ENCODE measurements around the gene SCAMP3. TPM values are rescaled to one million over a fixed set of nuclear protein-coding genes. Genes with fewer than 3 reads are reported as not detected.

SCAMP3 gene
- total RNA-seq (ENCODE audit: unreplicated experiment), result 54.9 TPM
- long read RNA-seq, transcript SCAMP3-201 (9 exons, 1,446 nt), result major isoform, 21 of 38 reads
- long read RNA-seq, partial matches to known transcripts, result 2 of 38 reads
- long read RNA-seq, other reads (novel, unspliced or antisense), result 12 of 38 reads

DNA sequence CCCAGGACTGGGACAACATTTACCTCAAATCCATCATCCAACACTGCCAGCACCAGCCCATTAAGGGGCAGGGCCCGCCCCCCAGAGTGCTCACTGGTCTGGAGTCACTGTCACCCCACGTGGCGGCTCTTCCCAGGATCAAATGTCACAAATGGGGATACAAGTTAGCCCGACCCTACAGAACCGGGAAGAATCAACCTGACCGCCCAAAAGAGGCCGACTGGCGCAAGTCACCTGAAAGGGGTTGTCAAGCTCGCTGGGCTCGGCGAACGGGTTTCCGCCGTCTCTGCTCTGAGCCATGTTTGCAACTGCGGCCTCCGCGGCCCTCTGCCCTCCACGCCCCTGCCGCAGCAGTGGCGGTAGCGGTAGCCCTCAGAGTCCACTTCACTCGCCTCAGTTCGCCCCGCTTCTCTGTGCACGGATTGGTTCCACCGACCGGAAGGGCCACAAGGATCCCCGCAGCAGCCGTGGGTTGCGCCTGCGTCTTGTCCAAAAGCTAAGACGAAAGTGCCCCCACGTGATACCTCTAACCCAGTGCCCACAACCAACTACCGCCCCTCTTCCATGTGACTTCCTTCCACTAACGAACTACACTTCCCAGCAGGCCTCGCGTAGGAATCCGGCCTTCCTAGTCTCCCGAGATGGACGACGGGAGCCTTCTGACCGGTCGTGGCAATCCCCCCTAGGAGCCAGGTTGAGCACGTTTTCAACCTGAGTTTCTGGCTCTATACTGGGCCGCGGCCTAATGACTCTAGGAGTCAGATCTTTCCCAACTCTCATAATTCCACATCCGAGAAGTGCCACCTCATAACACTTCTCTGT, at the start of gene SCAMP3:
SCAMP3 (minus strand) TSS at position 509 of the 822 bp plus-strand sequence; CDS start at position 300, 209 bp downstream.
- H3K27ac Mint-ChIP-seq (ENCODE audit: unreplicated experiment), result peak within 1 kb of the TSS; percentile 80
- H3K36me3 Mint-ChIP-seq (ENCODE audit: low read depth, unreplicated experiment), result peaks cover 56% of the 10 kb centered on the region
- H3K4me3 Mint-ChIP-seq (ENCODE audit: unreplicated experiment), result peak within 1 kb of the TSS; percentile 95
- H3K27me3 Mint-ChIP-seq (ENCODE audit: unreplicated experiment), result peaks cover 9% of the 10 kb centered on the region
- H3K9me3 Mint-ChIP-seq (ENCODE audit: unreplicated experiment), result no peaks in the 10 kb centered on the region
- peak; percentile 85 for DNase-seq (ENCODE audit: low spot score)
- TF ChIP-seq, protein P1, sequence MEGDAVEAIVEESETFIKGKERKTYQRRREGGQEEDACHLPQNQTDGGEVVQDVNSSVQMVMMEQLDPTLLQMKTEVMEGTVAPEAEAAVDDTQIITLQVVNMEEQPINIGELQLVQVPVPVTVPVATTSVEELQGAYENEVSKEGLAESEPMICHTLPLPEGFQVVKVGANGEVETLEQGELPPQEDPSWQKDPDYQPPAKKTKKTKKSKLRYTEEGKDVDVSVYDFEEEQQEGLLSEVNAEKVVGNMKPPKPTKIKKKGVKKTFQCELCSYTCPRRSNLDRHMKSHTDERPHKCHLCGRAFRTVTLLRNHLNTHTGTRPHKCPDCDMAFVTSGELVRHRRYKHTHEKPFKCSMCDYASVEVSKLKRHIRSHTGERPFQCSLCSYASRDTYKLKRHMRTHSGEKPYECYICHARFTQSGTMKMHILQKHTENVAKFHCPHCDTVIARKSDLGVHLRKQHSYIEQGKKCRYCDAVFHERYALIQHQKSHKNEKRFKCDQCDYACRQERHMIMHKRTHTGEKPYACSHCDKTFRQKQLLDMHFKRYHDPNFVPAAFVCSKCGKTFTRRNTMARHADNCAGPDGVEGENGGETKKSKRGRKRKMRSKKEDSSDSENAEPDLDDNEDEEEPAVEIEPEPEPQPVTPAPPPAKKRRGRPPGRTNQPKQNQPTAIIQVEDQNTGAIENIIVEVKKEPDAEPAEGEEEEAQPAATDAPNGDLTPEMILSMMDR (IDR thresholded peaks at IDR 0.05; ENCODE audit: unreplicated experiment), result no peak
- H3K4me1 Mint-ChIP-seq (ENCODE audit: unreplicated experiment), result peaks cover 17% of the 10 kb centered on the region

DNA sequence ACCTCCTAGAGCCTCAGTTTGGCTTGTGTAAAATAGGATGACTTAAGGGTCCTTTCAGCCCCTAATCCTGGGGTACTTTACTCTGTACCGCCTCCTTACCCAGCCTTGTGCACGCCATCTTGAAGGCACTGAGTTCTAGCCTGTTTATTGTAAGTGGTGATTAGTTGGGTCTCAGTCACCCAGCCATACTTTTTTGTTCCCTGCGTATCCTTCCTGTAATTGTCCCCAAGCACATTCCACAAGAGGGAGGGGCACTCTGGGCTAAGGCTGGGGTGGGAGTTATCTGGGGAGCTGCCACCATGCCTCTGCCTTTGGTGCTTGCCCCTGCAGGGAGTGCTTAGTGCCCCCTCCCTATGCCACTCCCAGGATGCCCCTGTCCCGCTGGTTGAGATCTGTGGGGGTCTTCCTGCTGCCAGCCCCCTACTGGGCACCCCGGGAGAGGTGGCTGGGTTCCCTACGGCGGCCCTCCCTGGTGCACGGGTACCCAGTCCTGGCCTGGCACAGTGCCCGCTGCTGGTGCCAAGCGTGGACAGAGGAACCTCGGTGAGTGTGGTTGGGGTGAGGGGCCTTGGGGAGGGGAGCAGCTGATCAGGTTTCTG, 47.4 kb upstream of the SCAMP3 start:
- TF ChIP-seq, protein P1 (IDR thresholded peaks at IDR 0.05; ENCODE audit: unreplicated experiment), result peak; percentile 12
- peaks cover 32% of the 10 kb centered on the region for H3K27me3 Mint-ChIP-seq (ENCODE audit: unreplicated experiment)
- no peaks in the 10 kb centered on the region for H3K9me3 Mint-ChIP-seq (ENCODE audit: unreplicated experiment)
- peak; percentile 41 for DNase-seq (ENCODE audit: low spot score)
- peak overlapping the region; percentile 100 for H3K27ac Mint-ChIP-seq (ENCODE audit: unreplicated experiment)
- peaks cover 45% of the 10 kb centered on the region for H3K4me1 Mint-ChIP-seq (ENCODE audit: unreplicated experiment)
- H3K36me3 Mint-ChIP-seq (ENCODE audit: low read depth, unreplicated experiment), result peaks cover 29% of the 10 kb centered on the region
- H3K4me3 Mint-ChIP-seq (ENCODE audit: unreplicated experiment), result peak overlapping the region; percentile 99

DNA sequence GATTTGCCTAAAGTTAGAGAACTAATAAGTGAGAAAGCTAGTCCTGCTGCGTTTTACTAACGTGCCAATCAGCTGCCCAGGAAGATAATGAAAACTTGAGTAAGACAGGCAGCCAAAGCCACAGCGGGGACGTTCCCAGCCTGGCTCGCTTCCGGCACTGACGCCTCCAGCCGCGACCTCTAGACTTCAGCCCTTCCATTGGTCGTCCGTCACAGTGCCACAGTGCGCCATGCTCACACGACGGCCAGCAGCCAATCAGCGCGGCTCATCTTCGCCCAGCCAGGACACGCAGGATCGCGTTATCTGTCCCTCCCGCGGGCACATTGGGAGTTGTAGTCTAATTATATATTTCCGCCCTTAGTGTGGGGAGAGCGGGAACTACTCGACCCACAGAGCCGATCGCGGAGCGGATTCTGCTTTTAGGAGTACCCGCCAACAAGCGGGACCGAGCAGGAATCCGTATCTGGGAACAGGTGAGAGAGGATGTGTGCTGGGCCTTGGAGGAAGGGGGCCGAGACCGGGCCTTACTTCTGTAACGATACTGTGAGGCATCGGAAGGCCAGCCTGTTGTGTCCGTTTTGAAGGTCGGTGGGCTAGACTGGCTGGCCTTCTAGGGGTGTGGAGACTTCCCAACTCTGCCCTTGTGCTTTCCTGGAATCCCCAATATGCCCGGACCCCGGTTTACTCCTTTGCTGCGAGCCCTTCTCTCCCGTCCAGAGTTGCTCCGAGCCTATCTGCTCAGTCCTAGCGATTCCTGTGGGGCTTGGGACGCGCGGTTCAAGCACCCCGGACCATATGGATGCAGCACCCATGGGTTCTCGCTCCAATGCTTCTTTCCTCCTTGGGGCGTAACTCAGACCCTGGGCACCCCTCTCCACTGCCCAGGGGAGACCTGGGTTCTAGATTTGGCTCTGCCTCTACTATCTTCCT, 46.6 kb upstream of the SCAMP3 start, which contains the start of gene FDPS:
FDPS (plus strand) TSS at position 374 of the 930 bp plus-strand sequence. CDS start 924 bp downstream, outside the sequence.
- H3K9me3 Mint-ChIP-seq (ENCODE audit: unreplicated experiment), result no peaks in the 10 kb centered on the region
- peaks cover 35% of the 10 kb centered on the region for H3K27me3 Mint-ChIP-seq (ENCODE audit: unreplicated experiment)
- peak within 1 kb of the TSS; percentile 100 for H3K27ac Mint-ChIP-seq (ENCODE audit: unreplicated experiment)
- peak within 1 kb of the TSS; percentile 99 for H3K4me3 Mint-ChIP-seq (ENCODE audit: unreplicated experiment)
- peaks cover 29% of the 10 kb centered on the region for H3K36me3 Mint-ChIP-seq (ENCODE audit: low read depth, unreplicated experiment)
- DNase-seq (ENCODE audit: low spot score), result peak; percentile 91
- TF ChIP-seq, protein P1 (IDR thresholded peaks at IDR 0.05; ENCODE audit: unreplicated experiment), result no peak
- H3K4me1 Mint-ChIP-seq (ENCODE audit: unreplicated experiment), result peaks cover 45% of the 10 kb centered on the region

DNA sequence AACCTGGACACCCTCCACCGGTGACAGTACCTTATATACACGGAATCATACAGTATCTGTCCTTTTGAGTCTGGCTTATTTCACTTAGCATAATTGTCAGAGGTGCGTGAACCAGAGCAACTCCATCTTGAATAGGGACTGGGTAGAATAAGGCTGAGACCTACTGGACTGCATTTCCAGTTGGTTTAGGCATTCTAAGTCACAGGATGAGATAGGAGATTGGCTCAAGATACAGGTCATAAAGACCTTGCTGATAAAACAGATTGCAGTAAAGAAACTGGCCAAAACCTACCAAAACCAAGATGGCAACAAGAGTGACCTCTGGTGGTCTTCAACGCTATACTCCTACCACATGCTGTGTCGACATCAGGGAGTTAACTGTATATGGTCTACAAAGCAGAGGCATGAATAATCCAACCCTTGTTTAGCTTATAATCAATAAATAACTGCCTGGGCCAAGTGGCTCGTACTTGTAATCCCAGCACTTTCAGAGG, 45.1 kb upstream of the SCAMP3 start:
- no peaks in the 10 kb centered on the region for H3K9me3 Mint-ChIP-seq (ENCODE audit: unreplicated experiment)
- H3K36me3 Mint-ChIP-seq (ENCODE audit: low read depth, unreplicated experiment), result peaks cover 19% of the 10 kb centered on the region
- H3K4me1 Mint-ChIP-seq (ENCODE audit: unreplicated experiment), result peaks cover 33% of the 10 kb centered on the region
- peak overlapping the region; percentile 73 for H3K4me3 Mint-ChIP-seq (ENCODE audit: unreplicated experiment)
- TF ChIP-seq, protein P1 (IDR thresholded peaks at IDR 0.05; ENCODE audit: unreplicated experiment), result peak; percentile 25
- H3K27me3 Mint-ChIP-seq (ENCODE audit: unreplicated experiment), result peaks cover 36% of the 10 kb centered on the region
- H3K27ac Mint-ChIP-seq (ENCODE audit: unreplicated experiment), result peak overlapping the region; percentile 24
- DNase-seq (ENCODE audit: low spot score), result no peak

All from endothelial cell (in vitro differentiated cells).